Measurements from ENCODE around the gene CHST3. TPM values are rescaled to one million over a fixed set of nuclear protein-coding genes. Genes with fewer than 3 reads are reported as not detected.
"Not testable (repeated sequence)": the region's sequence is repeated elsewhere in the genome, so short reads cannot be mapped to it uniquely, and the experiment has no call there.

Gene CHST3
- total RNA-seq, 3 donors from 2014 or later = 20.2 to 34.5 (median 25.6) TPM

GRCh38 chr10:71982269-71983178, 18.3 kb downstream of the CHST3 start:
- Histone ChIP-seq H3K4me1 (peaks cover 16 to 49% of the 10 kb centered on the region in 2 donors), H3K4me3 (no peak overlapping the region), H3K36me3 (no peaks in the 10 kb centered on the region), H3K27ac (peak overlapping the region; percentile 51 to 75), H3K9me3 (no peaks in the 10 kb centered on the region), H3K27me3 (no peaks in the 10 kb centered on the region)
- TF ChIP-seq POLR2AphosphoS5 (IDR thresholded peaks at IDR 0.05) (no peak), POLR2A (IDR thresholded peaks at IDR 0.05) (no peak)
- TF ChIP-seq, protein P1, sequence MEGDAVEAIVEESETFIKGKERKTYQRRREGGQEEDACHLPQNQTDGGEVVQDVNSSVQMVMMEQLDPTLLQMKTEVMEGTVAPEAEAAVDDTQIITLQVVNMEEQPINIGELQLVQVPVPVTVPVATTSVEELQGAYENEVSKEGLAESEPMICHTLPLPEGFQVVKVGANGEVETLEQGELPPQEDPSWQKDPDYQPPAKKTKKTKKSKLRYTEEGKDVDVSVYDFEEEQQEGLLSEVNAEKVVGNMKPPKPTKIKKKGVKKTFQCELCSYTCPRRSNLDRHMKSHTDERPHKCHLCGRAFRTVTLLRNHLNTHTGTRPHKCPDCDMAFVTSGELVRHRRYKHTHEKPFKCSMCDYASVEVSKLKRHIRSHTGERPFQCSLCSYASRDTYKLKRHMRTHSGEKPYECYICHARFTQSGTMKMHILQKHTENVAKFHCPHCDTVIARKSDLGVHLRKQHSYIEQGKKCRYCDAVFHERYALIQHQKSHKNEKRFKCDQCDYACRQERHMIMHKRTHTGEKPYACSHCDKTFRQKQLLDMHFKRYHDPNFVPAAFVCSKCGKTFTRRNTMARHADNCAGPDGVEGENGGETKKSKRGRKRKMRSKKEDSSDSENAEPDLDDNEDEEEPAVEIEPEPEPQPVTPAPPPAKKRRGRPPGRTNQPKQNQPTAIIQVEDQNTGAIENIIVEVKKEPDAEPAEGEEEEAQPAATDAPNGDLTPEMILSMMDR (IDR thresholded peaks at IDR 0.05) = no peak
- intact Hi-C loops (cut with DNase I; ENCODE audit: low total_unique reads) = no loop called here
- DNase-seq (ENCODE audit: low spot score in 2 of 2) = peak in 1 of 2 donors; percentile 9

DNA sequence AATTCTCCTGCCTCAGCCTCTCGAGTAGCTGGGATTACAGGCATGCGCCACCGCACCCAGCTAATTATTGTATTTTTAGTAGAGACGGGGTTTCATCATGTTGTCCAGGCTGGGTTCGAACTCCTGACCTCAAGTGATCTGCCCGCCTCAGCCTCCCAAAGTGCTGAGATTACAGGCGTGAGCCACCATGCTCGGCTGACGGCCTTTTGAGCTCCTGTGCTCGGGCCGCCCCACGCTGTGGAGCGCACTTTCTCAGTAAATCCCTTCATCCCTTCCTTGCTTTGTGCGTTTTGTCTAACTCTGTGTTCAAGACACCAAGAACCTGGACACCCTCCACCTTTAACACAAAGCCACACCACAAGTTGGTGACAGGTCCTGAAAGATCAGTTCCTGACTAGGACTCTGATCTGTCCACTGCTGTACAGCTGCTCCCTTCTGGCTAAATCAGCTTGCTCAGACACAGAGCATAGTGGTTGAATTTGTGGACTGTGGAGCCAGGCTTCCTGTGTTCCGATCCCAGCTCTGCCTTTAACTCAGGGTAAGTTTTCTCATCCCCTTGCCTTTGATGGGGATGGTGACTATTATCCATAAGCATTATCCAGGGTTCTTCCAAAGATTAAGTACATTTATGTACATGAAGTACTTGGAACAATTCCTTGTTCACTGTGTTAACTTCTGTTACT, 20.1 kb downstream of the CHST3 start:
- H3K27me3 ChIP-seq = no peaks in the 10 kb centered on the region
- H3K4me1 ChIP-seq = peaks cover 12 to 39% of the 10 kb centered on the region in 2 donors
- H3K9me3 ChIP-seq = no peaks in the 10 kb centered on the region
- peak overlapping the region; percentile 49 to 78 for H3K27ac ChIP-seq
- peak in 1 of 2 donors; percentile 28 for DNase-seq (ENCODE audit: low spot score in 2 of 2)
- no peaks in the 10 kb centered on the region for H3K36me3 ChIP-seq
- intact Hi-C loops (cut with DNase I; ENCODE audit: low total_unique reads) = no loop called here
- TF ChIP-seq POLR2AphosphoS5 (IDR thresholded peaks at IDR 0.05) = no peak
- no peak for TF ChIP-seq POLR2A (IDR thresholded peaks at IDR 0.05)
- TF ChIP-seq, protein P1 (IDR thresholded peaks at IDR 0.05) = no peak
- no peak overlapping the region for H3K4me3 ChIP-seq

DNA sequence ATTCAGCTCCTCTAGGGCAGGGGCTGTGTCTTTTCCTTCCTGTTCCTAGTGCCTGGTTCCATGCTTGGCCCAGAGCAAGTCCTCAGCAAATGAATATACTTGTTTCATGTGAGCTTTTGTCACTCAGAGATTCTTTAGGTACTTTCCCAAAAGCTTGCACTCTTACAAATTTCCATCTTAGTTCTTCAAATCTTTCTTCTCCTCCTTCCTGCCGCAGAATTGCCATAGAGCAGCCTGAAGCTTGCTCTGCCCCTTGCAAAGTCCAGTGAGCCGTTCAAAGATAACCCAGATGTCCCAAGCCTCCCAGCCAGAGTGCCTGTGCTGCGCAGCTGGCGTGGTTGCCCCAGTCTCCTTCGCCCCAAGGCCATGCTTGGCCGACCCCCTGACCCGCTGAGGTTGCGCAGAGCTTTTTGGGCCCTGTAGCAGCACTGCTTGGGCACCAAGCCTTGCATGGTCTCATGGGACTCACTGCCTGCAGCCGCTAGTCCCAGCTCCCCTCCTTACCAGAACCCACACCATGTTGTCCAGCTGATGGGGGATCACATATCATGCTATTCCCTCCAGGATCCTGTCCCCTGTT, 20.7 kb downstream of the CHST3 start:
- H3K27ac ChIP-seq = peak overlapping the region; percentile 49 to 78
- H3K36me3 ChIP-seq = no peaks in the 10 kb centered on the region
- peaks cover 12 to 34% of the 10 kb centered on the region in 2 donors for H3K4me1 ChIP-seq
- H3K4me3 ChIP-seq = no peak overlapping the region
- DNase-seq (ENCODE audit: low spot score in 2 of 2) = no peak
- H3K27me3 ChIP-seq = no peaks in the 10 kb centered on the region
- H3K9me3 ChIP-seq = no peaks in the 10 kb centered on the region
- intact Hi-C loops (cut with DNase I; ENCODE audit: low total_unique reads) = no loop called here
- TF ChIP-seq POLR2A (IDR thresholded peaks at IDR 0.05) (no peak), POLR2AphosphoS5 (IDR thresholded peaks at IDR 0.05) (no peak)
- TF ChIP-seq, protein P1 (IDR thresholded peaks at IDR 0.05) = no peak

DNA sequence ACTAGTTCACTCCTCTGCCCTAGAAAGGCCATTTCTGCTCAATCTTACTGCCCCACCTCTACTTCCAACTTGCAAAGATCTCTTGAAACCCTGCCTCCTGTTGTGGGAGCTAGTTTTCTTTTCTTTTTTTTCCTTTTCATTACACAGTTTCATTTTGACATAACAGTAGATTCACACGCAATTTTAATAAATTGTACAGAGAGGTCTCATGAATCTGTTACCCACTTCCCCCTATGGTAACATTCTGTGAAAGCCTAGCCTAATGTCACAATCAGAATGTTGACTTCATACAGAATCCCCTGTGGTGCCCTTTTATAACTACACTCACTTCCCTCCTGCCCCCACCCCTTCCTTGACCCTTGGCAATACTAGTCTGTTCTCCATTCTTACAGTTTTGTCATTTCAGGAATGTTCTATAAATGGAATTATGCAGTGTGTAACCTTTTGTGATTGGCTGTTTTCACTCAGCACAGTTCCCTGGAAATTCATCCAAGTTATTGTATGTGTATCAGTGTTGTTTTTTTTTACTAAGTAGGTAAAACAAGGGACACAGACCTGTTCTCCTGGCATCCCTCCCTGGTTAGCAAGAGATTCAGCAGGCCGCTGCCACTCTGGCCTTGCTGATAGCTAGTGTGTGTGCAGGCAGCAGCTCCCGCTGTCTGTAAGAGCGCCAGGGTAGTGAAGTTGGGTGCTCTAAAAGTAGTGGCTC, 21.5 kb downstream of the CHST3 start:
- H3K4me3 ChIP-seq = peak overlapping the region in 1 of 3 donors; percentile 32
- peaks cover 12 to 32% of the 10 kb centered on the region in 2 donors for H3K4me1 ChIP-seq
- TF ChIP-seq POLR2A (IDR thresholded peaks at IDR 0.05) (no peak), POLR2AphosphoS5 (IDR thresholded peaks at IDR 0.05) (peak in 2 of 3 donors; percentile 21 to 26)
- H3K36me3 ChIP-seq = no peaks in the 10 kb centered on the region
- DNase-seq (ENCODE audit: low spot score in 2 of 2) = no peak
- peak overlapping the region; percentile 78 to 91 for H3K27ac ChIP-seq
- no peaks in the 10 kb centered on the region for H3K9me3 ChIP-seq
- no peaks in the 10 kb centered on the region for H3K27me3 ChIP-seq
- intact Hi-C loops (cut with DNase I; ENCODE audit: low total_unique reads) = no loop called here

DNA sequence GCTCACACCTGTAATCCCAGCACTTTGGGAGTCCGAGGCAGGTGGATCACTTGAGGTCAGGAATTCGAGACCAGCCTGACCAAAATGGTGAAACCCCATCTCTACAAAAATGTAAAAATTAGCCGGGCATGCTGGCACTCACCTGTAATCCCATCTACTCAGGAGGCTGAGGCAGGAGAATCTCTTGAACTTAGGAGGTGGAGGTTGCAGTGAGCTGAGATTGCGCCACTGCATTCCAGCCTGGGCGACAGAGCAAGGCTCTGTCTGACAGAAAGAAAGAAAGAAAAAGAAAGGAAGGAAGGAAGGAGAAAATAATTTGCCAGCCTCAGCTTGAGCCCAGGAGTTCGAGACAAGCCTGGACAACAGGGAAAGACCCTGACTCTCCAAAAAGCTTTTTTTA, 24.7 kb downstream of the CHST3 start:
- H3K27me3 ChIP-seq; DNase-seq (ENCODE audit: low spot score in 2 of 2); H3K9me3 ChIP-seq; H3K4me3 ChIP-seq; H3K36me3 ChIP-seq; intact Hi-C loops (cut with DNase I; ENCODE audit: low total_unique reads); H3K27ac ChIP-seq: not testable (repeated sequence)
- H3K4me1 ChIP-seq = peaks cover 12 to 20% of the 10 kb centered on the region in 2 donors

Data from breast epithelium (tissue), 4 donors.